Tibial artery (tissue), 4 donors: ENCODE data around the gene RASAL3.
"Not testable (repeated sequence)": the region's sequence is repeated elsewhere in the genome, so short reads cannot be mapped to it uniquely, and the experiment has no call there.

ENCODE experiments used
- DNase-seq, 2 donors: peaks; one replicate each; pipeline ENCODE4 v3.0.0-alpha.2; 2019
- H3K27ac ChIP-seq, 2 donors: fragments of 200-600 bp; sonication (generic) in 1 of 2; 1 replicate in 1 of 2; 2 replicates in 1 of 2; pipeline ENCODE4 v1.5.1; 2018 to 2019; ENCODE audit warnings: mild to moderate bottlenecking in 1 of 2
- H3K27me3 ChIP-seq, 2 donors: fragments of 200-600 bp; sonication (generic) in 1 of 2; one replicate each; pipeline versions ENCODE4 v1.5.1 to v1.6.0; 2016 to 2019
- H3K36me3 ChIP-seq, 3 donors: fragments of 200-600 bp; sonication (generic) in 2 of 3; one replicate each; pipeline ENCODE4 v1.5.1; 2016 to 2019; ENCODE audit warnings: mild to moderate bottlenecking in 2 of 3
- H3K4me1 ChIP-seq, 4 donors: fragments of 200-600 bp; sonication (generic) in 2 of 4; 1 replicate in 3 of 4; 2 replicates in 1 of 4; pipeline ENCODE4 v1.5.1; 2016 to 2019
- H3K4me3 ChIP-seq, 2 donors: fragments of 200-600 bp; sonication (generic) in 1 of 2; 1 replicate in 1 of 2; 2 replicates in 1 of 2; pipeline ENCODE4 v1.5.1; 2018 to 2019; ENCODE audit warnings: mild to moderate bottlenecking in 2 of 2
- H3K9me3 ChIP-seq, 3 donors: fragments of 200-600 bp; sonication (generic) in 1 of 3; one replicate each; pipeline ENCODE4 v1.5.1; 2016 to 2019
- CTCF ChIP-seq, 2 experiments: fragments of 200-600 bp in 1 of 2; fragments of 450-650 bp in 1 of 2; IDR thresholded peaks; one replicate each; pipeline ENCODE4 v1.5.1; 2017 to 2019; ENCODE audit warnings: antibody characterized with exemption in 2 of 2, mild to moderate bottlenecking in 1 of 2, moderate library complexity in 1 of 2
- intact Hi-C: fragments of 100-400 bp; cut with DNase I; formaldehyde crosslinking; loops from one replicate; pipeline ENCODE4 v1.15.0; 2023; ENCODE audit warnings: low total_unique reads

RASAL3 gene

GRCh38 chr19:15418579-15419412 is 45.5 kb downstream of the RASAL3 start, which contains the start of gene AKAP8L:
AKAP8L (minus strand) TSS chr19:15418988; CDS start chr19:15418923, 65 bp downstream.
- no peaks in the 10 kb centered on the region for H3K9me3 ChIP-seq
- H3K4me1 ChIP-seq: peaks cover 0 to 49% (median 29%) of the 10 kb centered on the region in 4 donors
- H3K4me3 ChIP-seq: peak within 1 kb of the TSS; percentile 92 to 97
- H3K36me3 ChIP-seq: peaks cover 15 to 18% (median 16%) of the 10 kb centered on the region in 3 donors
- intact Hi-C loops: no loop called here
- peak within 1 kb of the TSS; percentile 87 to 97 for H3K27ac ChIP-seq
- TF ChIP-seq CTCF (IDR thresholded peaks at IDR 0.05): peak; percentile 54 to 61
- H3K27me3 ChIP-seq: no peaks in the 10 kb centered on the region
- DNase-seq: peak; percentile 100

GRCh38 chr19:15418231-15418578 is 46.1 kb downstream of the RASAL3 start:
- H3K4me1 ChIP-seq: peaks cover 0 to 55% (median 35%) of the 10 kb centered on the region in 4 donors
- TF ChIP-seq CTCF (IDR thresholded peaks at IDR 0.05): no peak
- H3K36me3 ChIP-seq: peaks cover 10 to 12% (median 11%) of the 10 kb centered on the region in 3 donors
- peak overlapping the region; percentile 87 to 97 for H3K27ac ChIP-seq
- H3K9me3 ChIP-seq: no peaks in the 10 kb centered on the region
- peak overlapping the region; percentile 92 to 97 for H3K4me3 ChIP-seq
- no peaks in the 10 kb centered on the region for H3K27me3 ChIP-seq
- DNase-seq: no peak
- intact Hi-C loops: no loop called here

- no peaks in the 10 kb centered on the region for H3K9me3 ChIP-seq
- no peak for TF ChIP-seq CTCF (IDR thresholded peaks at IDR 0.05)
- H3K4me1 ChIP-seq: peaks cover 0 to 60% (median 40%) of the 10 kb centered on the region in 4 donors
Measured at GRCh38 chr19:15417699-15418098, 46.6 kb downstream of the RASAL3 start.

GRCh38 chr19:15412832-15413231 is 51.5 kb downstream of the RASAL3 start:
- peak in 1 of 2 donors; percentile 21 for DNase-seq
- H3K4me3 ChIP-seq: no peak overlapping the region
- no peaks in the 10 kb centered on the region for H3K27me3 ChIP-seq
- H3K27ac ChIP-seq: peak overlapping the region; percentile 8 to 51
- H3K4me1 ChIP-seq: peaks cover 0 to 98% (median 52%) of the 10 kb centered on the region in 4 donors
- peaks cover 0 to 17% (median 11%) of the 10 kb centered on the region in 3 donors for H3K36me3 ChIP-seq
- TF ChIP-seq CTCF (IDR thresholded peaks at IDR 0.05): no peak
- intact Hi-C loops: no loop called here
- no peaks in the 10 kb centered on the region for H3K9me3 ChIP-seq

More at GRCh38 chr19:15417699-15418098, 46.6 kb downstream of the RASAL3 start:
- Histone ChIP-seq H3K27me3 (no peaks in the 10 kb centered on the region), H3K4me3 (peak overlapping the region; percentile 92 to 97), H3K27ac (peak overlapping the region; percentile 87 to 97), H3K36me3 (peaks cover 4 to 7% (median 5%) of the 10 kb centered on the region in 3 donors)
- intact Hi-C loops: no loop called here
- peak in 1 of 2 donors; percentile 65 for DNase-seq

GRCh38 chr19:15411351-15411750 is 53.0 kb downstream of the RASAL3 start:
- H3K4me3 ChIP-seq, H3K9me3 ChIP-seq, H3K27me3 ChIP-seq, intact Hi-C loops: not testable (repeated sequence)
- H3K36me3 ChIP-seq: peaks cover 0 to 18% (median 11%) of the 10 kb centered on the region in 3 donors
- peaks cover 0 to 92% (median 42%) of the 10 kb centered on the region in 4 donors for H3K4me1 ChIP-seq
- DNase-seq: peak in 1 of 2 donors; percentile 44
- H3K27ac ChIP-seq: peak overlapping the region in 1 of 2 donors; percentile 51

DNA sequence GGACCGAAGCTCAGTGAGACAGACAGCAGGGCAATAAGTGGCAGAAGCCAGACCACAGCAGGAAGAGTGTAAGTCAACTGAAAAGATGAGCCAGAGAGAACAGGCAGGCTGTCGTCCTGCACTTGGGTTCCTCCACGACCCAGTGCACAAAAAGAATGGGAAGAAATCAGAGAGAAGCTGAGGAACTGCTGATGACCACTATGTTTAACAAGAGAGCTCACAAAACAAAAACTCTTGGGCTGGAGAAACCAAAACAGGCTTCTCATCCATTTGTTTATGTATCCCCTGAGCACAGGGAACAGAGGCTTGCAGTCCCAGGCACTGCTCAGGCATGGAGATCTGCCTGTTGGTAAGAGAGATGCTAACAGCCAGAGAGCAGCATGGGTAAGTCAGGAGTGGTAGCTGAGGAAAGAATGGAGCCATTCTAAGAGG is 59.5 kb downstream of the RASAL3 start:
- DNase-seq: peak in 1 of 2 donors; percentile 32
- H3K4me1 ChIP-seq: peaks cover 7 to 79% (median 44%) of the 10 kb centered on the region in 4 donors
- peak overlapping the region; percentile 69 to 71 for H3K27ac ChIP-seq
- intact Hi-C loops: loop anchor here (10.0 kb wide), 1 partner anchor 150 kb away; no protein-coding TSS in a partner anchor
- H3K27me3 ChIP-seq: no peaks in the 10 kb centered on the region
- peaks cover 15 to 52% (median 41%) of the 10 kb centered on the region in 3 donors for H3K36me3 ChIP-seq
- H3K9me3 ChIP-seq: no peaks in the 10 kb centered on the region
- H3K4me3 ChIP-seq: no peak overlapping the region
- TF ChIP-seq CTCF (IDR thresholded peaks at IDR 0.05): no peak
